ENCODE data around the gene RBM20. TPM values are rescaled to one million over a fixed set of nuclear protein-coding genes. Genes with fewer than 3 reads are reported as not detected.
"Not testable (repeated sequence)": the region's sequence is repeated elsewhere in the genome, so short reads cannot be mapped to it uniquely, and the experiment has no call there.

The RBM20 gene
- total RNA-seq, 8 experiments from 2014 or later, result 0.31 to 19.1 (median 8.8) TPM

GRCh38 chr10:110629680-110630191, 14.4 kb upstream of the RBM20 start:
- 40 to 100% (median 75%) methylated on average over 1 to 3 of the region's 3 CpGs; no CpG with 5 or more reads in 3 of the 10 experiments for WGBS, 10 experiments
- no peaks in the 10 kb centered on the region for H3K4me1 ChIP-seq (replicated peaks in 1 of 2)
- ATAC-seq (replicated peaks in 6 of 8), result peak in 6 of 8 experiments; percentile 21 to 97 (median 66)
- no peak overlapping the region for H3K27ac ChIP-seq
- in situ Hi-C loops (cut with MboI; ENCODE audit: low pct_unique_long_range_greater_than_20kb in 2 of 9, low sequenced_read_pairs in 9 of 9, unreplicated experiment in 9 of 9), result no loop called here
- no peak overlapping the region for H3K4me3 ChIP-seq

GRCh38 chr10:110631934-110632333, 12.2 kb upstream of the RBM20 start:
- in situ Hi-C loops (cut with MboI; ENCODE audit: low pct_unique_long_range_greater_than_20kb in 2 of 9, low sequenced_read_pairs in 9 of 9, unreplicated experiment in 9 of 9), result no loop called here
- H3K27ac ChIP-seq, result no peak overlapping the region
- no peak for ATAC-seq (replicated peaks in 6 of 8)
- peaks cover 3% of the 10 kb centered on the region in 2 donors for H3K4me1 ChIP-seq (replicated peaks in 1 of 2)
- H3K4me3 ChIP-seq, result no peak overlapping the region

- WGBS, 10 experiments, result 83 to 100% (median 89%) methylated on average over 1 of the region's 1 CpG; no CpG with 5 or more reads in 5 of the 10 experiments
- peak in 2 of 8 experiments; percentile 31 to 57 for ATAC-seq (replicated peaks in 6 of 8)
- no peak overlapping the region for H3K4me3 ChIP-seq
- in situ Hi-C loops (cut with MboI; ENCODE audit: low pct_unique_long_range_greater_than_20kb in 2 of 9, low sequenced_read_pairs in 9 of 9, unreplicated experiment in 9 of 9), result no loop called here
- peaks cover 10% of the 10 kb centered on the region in 2 donors for H3K4me1 ChIP-seq (replicated peaks in 1 of 2)
- H3K27ac ChIP-seq, result no peak overlapping the region
Observed at GRCh38 chr10:110632591-110633215, 11.4 kb upstream of the RBM20 start.

GRCh38 chr10:110634527-110635209, 9.5 kb upstream of the RBM20 start:
- Histone ChIP-seq H3K27ac (no peak overlapping the region), H3K4me3 (no peak overlapping the region), H3K4me1 (replicated peaks in 1 of 2) (peaks cover 12% of the 10 kb centered on the region in 2 donors)
- 19 to 90% (median 78%) methylated on average over 1 to 9 of the region's 9 CpGs for WGBS, 10 experiments
- no peak for ATAC-seq (replicated peaks in 6 of 8)
- in situ Hi-C loops (cut with MboI; ENCODE audit: low pct_unique_long_range_greater_than_20kb in 2 of 9, low sequenced_read_pairs in 9 of 9, unreplicated experiment in 9 of 9), result no loop called here

GRCh38 chr10:110636572-110636931, 7.6 kb upstream of the RBM20 start:
- no peak for ATAC-seq (replicated peaks in 6 of 8)
- in situ Hi-C loops (cut with MboI; ENCODE audit: low pct_unique_long_range_greater_than_20kb in 2 of 9, low sequenced_read_pairs in 9 of 9, unreplicated experiment in 9 of 9), result no loop called here
- WGBS, 10 experiments, result 100% methylated on average over 1 to 2 of the region's 2 CpGs; no CpG with 5 or more reads in 6 of the 10 experiments

GRCh38 chr10:110636932-110637557, 7.1 kb upstream of the RBM20 start:
- in situ Hi-C loops (cut with MboI; ENCODE audit: low pct_unique_long_range_greater_than_20kb in 2 of 9, low sequenced_read_pairs in 9 of 9, unreplicated experiment in 9 of 9), result no loop called here
- WGBS, 10 experiments, result 7 to 67% (median 43%) methylated on average over 1 to 2 of the region's 6 CpGs; no CpG with 5 or more reads in 5 of the 10 experiments
- Histone ChIP-seq H3K4me1 (replicated peaks in 1 of 2) (peaks cover 28% of the 10 kb centered on the region in 2 donors), H3K4me3 (no peak overlapping the region), H3K27ac (peak overlapping the region in 1 of 2 donors; percentile 6)
- ATAC-seq (replicated peaks in 6 of 8), result peak in 3 of 8 experiments; percentile 23 to 47 (median 30)

More at GRCh38 chr10:110636572-110636931, 7.6 kb upstream of the RBM20 start:
- H3K4me1 ChIP-seq (replicated peaks in 1 of 2), result peaks cover 23% of the 10 kb centered on the region in 2 donors
- H3K4me3 ChIP-seq, result no peak overlapping the region
- H3K27ac ChIP-seq, result no peak overlapping the region

- in situ Hi-C loops (cut with MboI; ENCODE audit: low pct_unique_long_range_greater_than_20kb in 2 of 9, low sequenced_read_pairs in 9 of 9, unreplicated experiment in 9 of 9), result no loop called here
- 22 to 73% (median 51%) methylated on average over 1 to 8 of the region's 10 CpGs; no CpG with 5 or more reads in 2 of the 10 experiments for WGBS, 10 experiments
- H3K27ac ChIP-seq, result no peak overlapping the region
- ATAC-seq (replicated peaks in 6 of 8), result peak in 2 of 8 experiments; percentile 28 to 53
- peaks cover 33 to 34% of the 10 kb centered on the region in 2 donors for H3K4me1 ChIP-seq (replicated peaks in 1 of 2)
- no peak overlapping the region for H3K4me3 ChIP-seq
Observed at GRCh38 chr10:110637558-110638053, 6.5 kb upstream of the RBM20 start.

GRCh38 chr10:110638319-110638718, 5.8 kb upstream of the RBM20 start:
- no peak for ATAC-seq (replicated peaks in 6 of 8)
- Histone ChIP-seq H3K4me1 (replicated peaks in 1 of 2) (peaks cover 39 to 40% of the 10 kb centered on the region in 2 donors), H3K4me3 (no peak overlapping the region), H3K27ac (no peak overlapping the region)
- 71 to 100% (median 94%) methylated on average over 1 to 3 of the region's 3 CpGs; no CpG with 5 or more reads in 1 of the 10 experiments for WGBS, 10 experiments
- in situ Hi-C loops (cut with MboI; ENCODE audit: low pct_unique_long_range_greater_than_20kb in 2 of 9, low sequenced_read_pairs in 9 of 9, unreplicated experiment in 9 of 9), result no loop called here

- 93 to 100% (median 99%) methylated on average over 2 to 6 of the region's 6 CpGs; no CpG with 5 or more reads in 2 of the 10 experiments for WGBS, 10 experiments
- ATAC-seq (replicated peaks in 6 of 8); H3K27ac ChIP-seq; in situ Hi-C loops (cut with MboI; ENCODE audit: low pct_unique_long_range_greater_than_20kb in 2 of 9, low sequenced_read_pairs in 9 of 9, unreplicated experiment in 9 of 9); H3K4me3 ChIP-seq: not testable (repeated sequence)
- peaks cover 39 to 40% of the 10 kb centered on the region in 2 donors for H3K4me1 ChIP-seq (replicated peaks in 1 of 2)
Observed at GRCh38 chr10:110639046-110639445, 5.1 kb upstream of the RBM20 start.

GRCh38 chr10:110639858-110640257, 4.3 kb upstream of the RBM20 start:
- ATAC-seq (replicated peaks in 6 of 8); H3K4me3 ChIP-seq; in situ Hi-C loops (cut with MboI; ENCODE audit: low pct_unique_long_range_greater_than_20kb in 2 of 9, low sequenced_read_pairs in 9 of 9, unreplicated experiment in 9 of 9); H3K27ac ChIP-seq: not testable (repeated sequence)
- WGBS, 10 experiments, result 40 to 100% (median 100%) methylated on average over 1 to 2 of the region's 6 CpGs; no CpG with 5 or more reads in 4 of the 10 experiments
- peaks cover 39 to 40% of the 10 kb centered on the region in 2 donors for H3K4me1 ChIP-seq (replicated peaks in 1 of 2)

GRCh38 chr10:110641256-110641655, 2.9 kb upstream of the RBM20 start:
- peaks cover 39 to 41% of the 10 kb centered on the region in 2 donors for H3K4me1 ChIP-seq (replicated peaks in 1 of 2)
- peak overlapping the region; percentile 9 to 65 for H3K27ac ChIP-seq
- H3K4me3 ChIP-seq, result peak overlapping the region in 4 of 5 donors; percentile 1 to 70 (median 14)
- ATAC-seq (replicated peaks in 6 of 8), result peak; percentile 15 to 84 (median 72)
- WGBS, 10 experiments, result 0 to 84% (median 0%) methylated on average over 1 to 5 of the region's 5 CpGs; no CpG with 5 or more reads in 3 of the 10 experiments
- in situ Hi-C loops (cut with MboI; ENCODE audit: low pct_unique_long_range_greater_than_20kb in 2 of 9, low sequenced_read_pairs in 9 of 9, unreplicated experiment in 9 of 9), result no loop called here

GRCh38 chr10:110642204-110643034, 1.7 kb upstream of the RBM20 start:
- in situ Hi-C loops (cut with MboI; ENCODE audit: low pct_unique_long_range_greater_than_20kb in 2 of 9, low sequenced_read_pairs in 9 of 9, unreplicated experiment in 9 of 9), result no loop called here
- ATAC-seq (replicated peaks in 6 of 8), result no peak
- H3K27ac ChIP-seq, result peak overlapping the region in 1 of 2 donors; percentile 65
- WGBS, 10 experiments, result 14 to 66% (median 40%) methylated on average over 1 to 14 of the region's 14 CpGs
- peak overlapping the region; percentile 57 to 84 (median 72) for H3K4me3 ChIP-seq
- peaks cover 36 to 38% of the 10 kb centered on the region in 2 donors for H3K4me1 ChIP-seq (replicated peaks in 1 of 2)

Data from motor neuron (in vitro differentiated cells).